22Rv1 (cell line): ENCODE results near the gene GAPDHS.
A peak's percentile ranks its signal among the peaks of the same experiment; 100 is the strongest.

Experiments used
- H3K27ac ChIP-seq: fragments of 450-650 bp; 2 replicates; pipeline ENCODE4 v1.5.1; 2017
- CTCF ChIP-seq: fragments of 450-650 bp; IDR thresholded peaks from 2 replicates; pipeline ENCODE4 v1.5.1; 2017; ENCODE audit warnings: mild to moderate bottlenecking
- ZFX ChIP-seq: fragments of 450-650 bp; IDR thresholded peaks from 2 replicates; pipeline ENCODE4 v1.6.1; 2017; ENCODE audit warnings: antibody characterized with exemption, borderline replicate concordance

Gene GAPDHS

GRCh38 chr19:35585848-35586247 lies 52.6 kb downstream of the GAPDHS start, which contains the start of gene PMIS2:
TSS of gene PMIS2 (plus strand) at chr19:35586173. CDS start at chr19:35586260, 87 bp downstream.
- TF ChIP-seq CTCF (no peak), ZFX (no peak)
- no peak within 1 kb of the TSS for H3K27ac ChIP-seq

GRCh38 chr19:35587321-35587720 lies 54.1 kb downstream of the GAPDHS start:
- no peak for TF ChIP-seq ZFX
- no peak for TF ChIP-seq CTCF
- no peak overlapping the region for H3K27ac ChIP-seq

- H3K27ac ChIP-seq = no peak overlapping the region
- TF ChIP-seq ZFX (no peak), CTCF (no peak)
Measured at GRCh38 chr19:35590875-35591274, 57.6 kb downstream of the GAPDHS start.

- no peak overlapping the region for H3K27ac ChIP-seq
- peak; percentile 61 for TF ChIP-seq CTCF
- TF ChIP-seq ZFX = no peak
Measured at GRCh38 chr19:35592226-35592625, 59.0 kb downstream of the GAPDHS start.
